Activated CD4-positive, alpha-beta T cell treated with anti-CD3 and anti-CD28 coated beads for 36 hours (primary cell): ENCODE results near the gene B3GALT5. TPM values are rescaled to one million over a fixed set of nuclear protein-coding genes. Genes with fewer than 3 reads are reported as not detected.

Experiments used
- ATAC-seq: fragments of 200-7000 bp; cut with Tn5 transposase; one replicate; pipeline ENCODE4 v1.10.0; 2021; ENCODE audit warnings: mild to moderate bottlenecking, moderate library complexity
- CTCF ChIA-PET: fragments of 350-600 bp; sonication (Branson Sonifier 250); formaldehyde crosslinking; loops from one replicate; lab custom pipeline; 2021; ENCODE audit warnings: antibody characterized with exemption; lab: Charles Lee
- POLR2A ChIA-PET: fragments of 350-600 bp; sonication (Branson Sonifier 250); formaldehyde crosslinking; loops from one replicate; lab custom pipeline; 2021; ENCODE audit warnings: antibody characterized with exemption, inconsistent platforms; lab: Charles Lee
- DNase-seq: peaks from one replicate; pipeline ENCODE4 v3.0.0-alpha.2; 2020
- H3K27ac Mint-ChIP-seq: one replicate; pipeline ENCODE4 v1.8.0; 2021; ENCODE audit warnings: mixed read lengths
- H3K27me3 Mint-ChIP-seq: one replicate; pipeline ENCODE4 v1.8.0; 2021; ENCODE audit warnings: mixed read lengths
- H3K36me3 Mint-ChIP-seq: one replicate; pipeline ENCODE4 v1.8.0; 2021; ENCODE audit warnings: low read depth, mixed read lengths
- H3K4me1 Mint-ChIP-seq: one replicate; pipeline ENCODE4 v1.8.0; 2021; ENCODE audit warnings: mixed read lengths
- H3K4me3 Mint-ChIP-seq: one replicate; pipeline ENCODE4 v1.8.0; 2021; ENCODE audit warnings: mild to moderate bottlenecking, moderate library complexity, mixed read lengths
- H3K9me3 Mint-ChIP-seq: one replicate; pipeline ENCODE4 v1.8.0; 2021; ENCODE audit warnings: low read depth, mixed read lengths
- intact Hi-C, 2 experiments: fragments of 100-400 bp; cut with DNase I in 1 of 2; cut with micrococcal nuclease in 1 of 2; formaldehyde crosslinking; loops; one replicate each; pipeline versions ENCODE4 v1.14.2 to v1.15.1; 2022 to 2024; cut with DNase I, micrococcal nuclease
- total RNA-seq, 2 experiments: library from RNA; stranded (reverse); gene quantifications; one replicate each; pipeline ENCODE4 v1.2.3, GENCODE V29; 2021

The B3GALT5 gene
- total RNA-seq, 2 experiments from 2014 or later = not detected

DNA sequence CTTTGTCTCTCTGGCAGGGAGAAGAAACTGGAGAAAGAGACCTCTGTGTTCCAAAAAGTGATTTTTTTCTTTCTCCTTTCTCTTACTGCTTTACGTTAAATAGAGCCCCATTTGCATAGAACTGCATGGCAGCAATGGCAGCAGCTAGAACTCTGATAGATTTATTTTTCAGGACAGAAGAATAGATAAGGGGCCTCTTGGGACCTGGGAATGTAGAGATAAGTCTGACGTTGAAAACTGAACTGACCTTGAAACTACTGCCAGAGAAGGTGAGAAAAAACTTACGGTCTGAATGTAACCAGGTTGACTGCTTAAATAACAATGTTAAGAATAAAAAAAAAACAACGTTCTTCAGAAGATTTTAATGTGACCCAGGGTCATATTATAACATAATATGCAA lies 25.4 kb upstream of the B3GALT5 start:
- Mint-ChIP-seq H3K9me3 (peaks cover 7% of the 10 kb centered on the region), H3K4me1 (no peaks in the 10 kb centered on the region), H3K27me3 (peaks cover 2% of the 10 kb centered on the region), H3K27ac (no peak overlapping the region), H3K4me3 (no peak overlapping the region), H3K36me3 (no peaks in the 10 kb centered on the region)
- no peak for DNase-seq
- intact Hi-C loops = no loop called here
- ChIA-PET POLR2A (no interaction called here), CTCF (no interaction called here)
- ATAC-seq = no peak

DNA sequence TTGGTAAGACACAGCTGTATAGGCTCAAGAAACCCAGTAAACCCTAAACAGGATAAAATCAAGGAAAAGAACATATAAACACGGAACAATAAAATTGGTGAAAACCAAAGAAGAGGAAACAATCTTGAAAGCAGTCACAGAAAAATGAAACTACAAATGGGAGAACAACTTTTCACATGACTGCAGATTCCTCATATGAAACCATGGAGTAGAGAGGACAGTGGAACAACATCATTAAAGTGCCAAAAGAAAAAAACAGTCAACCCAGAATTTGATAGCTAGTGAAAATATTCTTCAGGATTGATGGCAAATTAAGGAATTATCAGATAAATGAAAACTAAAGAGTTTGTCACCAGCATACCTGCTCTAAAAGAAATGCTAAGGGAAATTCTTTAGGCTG lies 23.9 kb upstream of the B3GALT5 start:
- Mint-ChIP-seq H3K4me1 (no peaks in the 10 kb centered on the region), H3K4me3 (no peak overlapping the region), H3K27me3 (no peaks in the 10 kb centered on the region), H3K36me3 (no peaks in the 10 kb centered on the region), H3K9me3 (peaks cover 7% of the 10 kb centered on the region), H3K27ac (no peak overlapping the region)
- intact Hi-C loops = no loop called here
- no peak for DNase-seq
- CTCF ChIA-PET = no interaction called here
- POLR2A ChIA-PET = no interaction called here
- no peak for ATAC-seq

DNA sequence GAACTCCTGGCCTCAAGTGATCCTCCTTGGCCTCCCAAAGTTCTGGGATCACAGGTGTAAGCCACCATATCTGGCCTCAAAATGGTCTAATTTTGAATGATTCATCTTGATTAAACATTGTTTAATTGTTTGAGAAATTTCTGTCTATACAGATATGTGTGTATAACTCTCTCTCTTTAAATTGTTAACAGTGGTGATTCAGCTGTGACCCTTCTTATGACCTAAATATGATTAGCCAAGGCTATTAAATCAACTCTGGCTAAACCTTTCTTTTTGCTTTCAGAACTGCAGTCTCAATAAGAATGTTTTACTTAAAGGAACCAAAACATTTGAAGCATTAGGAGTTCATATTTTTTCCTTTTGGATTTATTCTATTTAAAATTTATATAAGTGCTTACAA lies 19.2 kb upstream of the B3GALT5 start:
- ATAC-seq (no peak), DNase-seq (no peak)
- Mint-ChIP-seq H3K4me1 (no peaks in the 10 kb centered on the region), H3K36me3 (no peaks in the 10 kb centered on the region), H3K4me3 (no peak overlapping the region), H3K27me3 (no peaks in the 10 kb centered on the region), H3K27ac (no peak overlapping the region), H3K9me3 (no peaks in the 10 kb centered on the region)
- POLR2A ChIA-PET = no interaction called here
- intact Hi-C loops = no loop called here
- CTCF ChIA-PET = no interaction called here

DNA sequence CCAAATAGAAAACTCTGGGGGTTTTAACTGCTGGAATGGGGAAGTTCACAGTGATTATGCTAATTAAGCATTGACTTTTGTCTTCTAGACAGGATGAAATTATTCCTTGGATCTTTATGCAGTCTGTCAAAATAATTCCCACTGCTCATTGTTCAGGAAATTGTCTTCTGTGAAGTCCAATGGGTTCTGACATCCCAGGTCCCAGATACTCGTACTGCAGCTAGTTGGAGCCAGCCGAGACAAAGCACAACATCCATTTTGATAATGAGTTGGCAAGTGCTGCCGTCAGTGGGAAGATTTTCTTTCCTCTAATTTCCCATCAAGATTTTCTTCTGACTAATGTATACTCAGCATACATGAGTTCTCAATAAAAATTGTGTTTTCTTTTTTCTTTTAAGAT lies 17.3 kb upstream of the B3GALT5 start:
- POLR2A ChIA-PET = no interaction called here
- Mint-ChIP-seq H3K36me3 (no peaks in the 10 kb centered on the region), H3K27me3 (no peaks in the 10 kb centered on the region), H3K9me3 (no peaks in the 10 kb centered on the region), H3K4me1 (no peaks in the 10 kb centered on the region), H3K27ac (no peak overlapping the region), H3K4me3 (no peak overlapping the region)
- intact Hi-C loops = no loop called here
- CTCF ChIA-PET = no interaction called here
- no peak for DNase-seq
- no peak for ATAC-seq

DNA sequence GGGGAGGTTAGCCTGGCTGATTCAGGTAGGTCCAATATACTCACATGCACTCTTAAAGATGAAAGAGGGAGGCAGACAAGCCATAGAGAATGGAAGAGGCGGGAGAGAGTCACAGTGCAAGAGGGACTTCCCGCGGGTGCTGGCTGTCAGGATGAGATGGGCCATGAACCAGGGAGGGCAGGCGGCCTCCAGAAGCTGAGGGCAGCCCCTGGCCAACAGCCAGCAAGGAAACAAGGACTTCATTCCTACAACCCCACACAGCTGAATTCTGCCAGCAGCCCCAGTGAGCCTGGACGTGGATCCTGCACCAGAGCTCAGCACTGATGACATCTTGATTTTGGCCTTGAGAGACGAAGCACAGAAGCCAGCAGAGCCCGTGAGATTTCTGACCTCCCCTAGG lies 15.1 kb upstream of the B3GALT5 start:
- no peak overlapping the region for H3K27ac Mint-ChIP-seq
- H3K4me1 Mint-ChIP-seq = no peaks in the 10 kb centered on the region
- ChIA-PET CTCF (no interaction called here), POLR2A (no interaction called here)
- no peaks in the 10 kb centered on the region for H3K9me3 Mint-ChIP-seq
- DNase-seq = no peak
- ATAC-seq = no peak
- H3K27me3 Mint-ChIP-seq = peaks cover 7% of the 10 kb centered on the region
- intact Hi-C loops = no loop called here
- no peak overlapping the region for H3K4me3 Mint-ChIP-seq
- no peaks in the 10 kb centered on the region for H3K36me3 Mint-ChIP-seq

DNA sequence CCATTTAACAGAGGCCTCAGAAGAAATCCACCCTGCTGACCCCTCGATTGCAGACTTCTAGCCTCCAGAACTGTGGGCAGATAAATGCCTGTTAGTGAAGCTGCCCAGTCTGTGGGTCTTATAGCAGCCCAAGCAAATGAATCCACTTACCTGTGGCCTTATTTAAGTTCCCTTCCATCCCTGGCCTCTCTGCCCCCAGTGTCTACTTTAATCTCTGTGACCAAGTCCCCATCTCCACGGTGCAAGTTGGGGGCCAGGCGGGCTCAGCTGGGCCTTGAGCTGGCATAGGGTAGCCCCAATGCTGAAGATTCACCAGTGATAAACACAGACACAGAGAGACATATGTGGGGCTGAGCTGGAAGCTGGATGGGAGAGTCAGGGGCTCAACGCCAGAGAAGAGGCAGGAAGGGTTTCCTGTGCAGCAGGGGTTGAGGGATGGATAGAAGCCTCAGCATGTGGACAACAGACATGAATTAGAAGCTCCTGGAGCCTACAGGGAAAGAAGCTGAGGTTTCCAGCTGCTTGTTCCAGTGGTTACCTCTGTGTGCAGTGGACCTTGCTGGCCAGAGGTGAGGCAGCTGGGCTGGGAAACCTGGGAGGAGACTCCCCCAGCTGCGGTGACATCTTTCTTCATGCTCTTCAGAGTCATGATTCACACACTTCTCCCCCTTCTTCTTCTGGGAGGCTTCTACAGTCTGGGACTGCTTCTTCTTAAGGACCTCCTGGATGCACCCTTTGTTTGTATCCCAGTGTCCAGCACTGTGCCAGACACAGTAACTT lies 13.4 kb upstream of the B3GALT5 start:
- no peak overlapping the region for H3K27ac Mint-ChIP-seq
- POLR2A ChIA-PET = no interaction called here
- DNase-seq = no peak
- no peak overlapping the region for H3K4me3 Mint-ChIP-seq
- no peak for ATAC-seq
- intact Hi-C loops = no loop called here
- CTCF ChIA-PET = no interaction called here
- peaks cover 7% of the 10 kb centered on the region for H3K27me3 Mint-ChIP-seq
- no peaks in the 10 kb centered on the region for H3K36me3 Mint-ChIP-seq
- no peaks in the 10 kb centered on the region for H3K9me3 Mint-ChIP-seq
- H3K4me1 Mint-ChIP-seq = no peaks in the 10 kb centered on the region

DNA sequence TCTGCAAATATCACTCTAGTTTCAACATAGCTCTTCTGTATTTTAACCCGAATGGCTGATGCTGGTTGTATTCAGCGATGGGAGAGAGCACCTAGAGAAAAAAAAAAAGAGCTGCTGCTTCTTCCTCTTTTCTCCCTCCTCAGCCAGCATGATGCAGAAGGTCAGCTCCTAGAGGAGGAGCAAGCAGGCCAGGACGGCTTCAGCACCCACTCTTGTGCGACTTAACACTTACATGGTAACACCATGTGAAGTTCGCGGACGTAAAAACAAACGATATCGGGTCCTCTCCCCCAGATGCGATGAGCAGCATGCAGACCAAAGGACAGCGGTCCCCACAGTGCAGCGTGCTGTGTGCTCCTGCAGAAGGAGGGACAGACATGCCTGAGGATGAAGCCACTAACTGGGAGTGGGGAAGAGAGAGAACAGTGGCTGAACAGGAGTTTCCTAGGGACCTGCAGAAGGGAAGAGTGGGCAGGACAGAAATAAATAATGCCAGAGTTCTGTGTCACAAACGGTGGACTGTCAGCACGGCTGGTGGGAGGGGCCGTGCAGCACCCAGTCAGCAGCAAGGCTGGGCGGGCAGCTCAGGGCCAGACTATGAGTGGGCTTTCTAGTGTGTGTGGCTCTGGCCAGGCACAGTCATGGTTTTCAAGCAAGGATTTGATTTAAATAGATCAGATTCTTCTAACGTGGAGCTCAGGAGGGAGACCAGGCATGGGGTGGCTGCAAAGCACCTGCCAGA lies 11.4 kb upstream of the B3GALT5 start:
- Mint-ChIP-seq H3K4me3 (no peak overlapping the region), H3K27me3 (peaks cover 9% of the 10 kb centered on the region), H3K9me3 (no peaks in the 10 kb centered on the region), H3K4me1 (no peaks in the 10 kb centered on the region), H3K27ac (no peak overlapping the region), H3K36me3 (no peaks in the 10 kb centered on the region)
- ChIA-PET POLR2A (no interaction called here), CTCF (interaction anchor here (0.6 kb wide), 1 partner anchor 498 kb away, joined by 4 read pairs; no protein-coding TSS in a partner anchor)
- DNase-seq = no peak
- ATAC-seq = no peak
- intact Hi-C loops = no loop called here

DNA sequence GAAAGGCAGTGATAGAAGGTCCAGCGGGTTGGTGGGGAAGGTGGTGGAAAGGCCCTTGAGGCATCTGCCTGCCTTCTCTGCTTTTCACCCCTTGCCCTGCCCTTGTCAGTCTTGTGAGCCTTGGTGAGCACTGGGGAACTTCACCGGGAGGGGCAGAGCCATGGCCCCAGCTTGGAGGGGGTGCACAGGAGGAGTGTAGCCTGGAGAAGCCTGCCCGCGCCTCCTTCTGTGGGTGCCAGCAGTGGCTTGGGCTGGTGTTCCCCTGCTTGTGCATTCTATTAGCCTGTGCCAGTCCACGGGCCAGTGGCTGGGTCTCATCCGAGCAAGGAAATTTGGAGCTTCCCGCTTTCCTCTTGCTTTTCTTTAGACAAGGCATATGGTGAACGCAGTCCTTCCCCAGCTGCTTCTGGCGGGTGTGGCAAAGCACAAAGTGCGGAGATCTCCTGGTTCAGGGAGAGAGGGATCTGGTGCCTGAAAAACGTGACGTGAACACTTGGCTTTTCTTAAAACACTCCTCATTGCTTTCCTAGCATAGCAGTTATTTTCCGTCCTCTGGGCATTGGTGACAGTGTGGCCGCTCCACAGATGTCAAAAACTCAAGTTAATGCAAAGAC lies 10.6 kb upstream of the B3GALT5 start:
- Mint-ChIP-seq H3K36me3 (no peaks in the 10 kb centered on the region), H3K4me1 (no peaks in the 10 kb centered on the region), H3K4me3 (no peak overlapping the region), H3K27ac (no peak overlapping the region), H3K27me3 (peaks cover 9% of the 10 kb centered on the region), H3K9me3 (no peaks in the 10 kb centered on the region)
- intact Hi-C loops = no loop called here
- ATAC-seq (no peak), DNase-seq (no peak)
- POLR2A ChIA-PET = no interaction called here
- CTCF ChIA-PET = no interaction called here

DNA sequence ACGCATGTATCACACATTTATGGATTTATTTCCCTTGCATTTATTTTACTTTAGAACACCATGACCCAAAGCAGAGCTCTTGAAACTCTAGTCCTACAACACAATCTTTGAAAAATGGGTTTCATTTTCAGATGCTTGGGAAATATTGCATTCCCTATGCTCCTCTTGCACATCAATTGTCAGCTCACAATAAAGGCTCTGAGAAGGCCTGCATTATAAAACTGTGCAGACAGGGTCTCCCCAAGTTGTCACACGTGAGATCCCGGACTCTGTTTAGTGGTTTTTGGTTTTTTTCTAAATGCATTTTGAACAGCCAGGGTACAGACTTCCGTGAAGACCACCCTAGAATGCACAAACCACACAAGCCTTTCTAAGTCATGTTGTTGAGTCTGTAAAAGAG lies 9.9 kb upstream of the B3GALT5 start:
- Mint-ChIP-seq H3K4me3 (no peak overlapping the region), H3K27ac (no peak overlapping the region), H3K36me3 (no peaks in the 10 kb centered on the region), H3K9me3 (no peaks in the 10 kb centered on the region), H3K4me1 (no peaks in the 10 kb centered on the region), H3K27me3 (peaks cover 9% of the 10 kb centered on the region)
- ATAC-seq = no peak
- no peak for DNase-seq
- POLR2A ChIA-PET = no interaction called here
- CTCF ChIA-PET = no interaction called here
- intact Hi-C loops = no loop called here

DNA sequence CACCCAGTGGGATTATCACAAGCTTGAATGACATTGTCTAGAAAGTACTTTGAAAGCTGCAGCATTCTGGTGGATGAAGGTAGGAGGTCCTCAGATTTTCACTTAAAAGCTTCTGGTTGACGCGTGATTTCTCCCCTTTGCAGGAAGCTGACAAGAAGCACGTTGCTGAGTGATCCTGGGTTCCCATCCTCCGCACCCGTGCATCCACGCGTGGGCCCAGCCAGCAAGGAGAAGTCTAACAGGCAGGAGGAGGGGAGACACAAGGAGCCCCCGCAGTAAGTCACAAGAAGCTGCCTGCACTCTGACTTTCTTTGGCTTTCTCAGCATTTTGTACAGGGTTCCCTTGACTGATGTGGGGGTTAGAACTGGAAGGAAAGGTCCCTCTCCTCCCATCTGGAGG lies 7.8 kb upstream of the B3GALT5 start:
- Mint-ChIP-seq H3K27me3 (peaks cover 12% of the 10 kb centered on the region), H3K9me3 (no peaks in the 10 kb centered on the region), H3K36me3 (no peaks in the 10 kb centered on the region), H3K27ac (no peak overlapping the region), H3K4me1 (no peaks in the 10 kb centered on the region), H3K4me3 (no peak overlapping the region)
- ATAC-seq (no peak), DNase-seq (no peak)
- ChIA-PET CTCF (no interaction called here), POLR2A (no interaction called here)
- intact Hi-C loops = no loop called here

DNA sequence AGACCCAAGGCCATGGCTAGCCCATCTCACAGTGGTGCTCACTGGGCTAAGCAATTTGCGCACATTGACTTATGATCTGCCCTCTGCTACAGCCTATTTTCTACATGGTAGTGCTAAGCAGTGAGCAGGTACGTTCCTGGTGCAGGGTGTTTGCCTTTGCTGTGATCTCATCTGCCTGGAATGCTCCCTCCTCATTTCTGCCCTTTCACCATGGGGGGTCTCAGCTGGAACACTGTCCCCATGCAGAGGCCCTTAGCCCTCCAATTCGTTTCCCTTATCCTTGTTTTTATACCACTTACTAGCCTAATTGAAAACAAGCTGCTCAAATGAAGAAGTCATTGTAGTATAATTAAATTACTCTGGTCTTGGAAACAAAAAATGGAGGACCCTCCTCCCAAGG lies 2.0 kb upstream of the B3GALT5 start:
- H3K9me3 Mint-ChIP-seq = no peaks in the 10 kb centered on the region

More for the DNA sequence above, 2.0 kb upstream of the B3GALT5 start:
- POLR2A ChIA-PET = no interaction called here
- Mint-ChIP-seq H3K27me3 (peaks cover 32% of the 10 kb centered on the region), H3K4me3 (no peak overlapping the region), H3K36me3 (no peaks in the 10 kb centered on the region), H3K27ac (no peak overlapping the region), H3K4me1 (peaks cover 7% of the 10 kb centered on the region)
- no peak for ATAC-seq
- intact Hi-C loops = no loop called here
- CTCF ChIA-PET = interaction anchor here (0.6 kb wide), 1 partner anchor 496 kb away, joined by 3 read pairs; no protein-coding TSS in a partner anchor
- DNase-seq = no peak
